Activated CD8-positive, alpha-beta memory T cell treated with anti-CD3 and anti-CD28 coated beads for 4 hours (primary cell): Measurements from ENCODE around the gene ZFYVE27.
A peak's percentile ranks its signal among the peaks of the same experiment; 100 is the strongest.

Experiments used
- DNase-seq, 2 donors: peaks; one replicate each; pipeline ENCODE4 v3.0.0-alpha.2; 2020; ENCODE audit warnings: low read depth in 2 of 2

Gene ZFYVE27

DNA sequence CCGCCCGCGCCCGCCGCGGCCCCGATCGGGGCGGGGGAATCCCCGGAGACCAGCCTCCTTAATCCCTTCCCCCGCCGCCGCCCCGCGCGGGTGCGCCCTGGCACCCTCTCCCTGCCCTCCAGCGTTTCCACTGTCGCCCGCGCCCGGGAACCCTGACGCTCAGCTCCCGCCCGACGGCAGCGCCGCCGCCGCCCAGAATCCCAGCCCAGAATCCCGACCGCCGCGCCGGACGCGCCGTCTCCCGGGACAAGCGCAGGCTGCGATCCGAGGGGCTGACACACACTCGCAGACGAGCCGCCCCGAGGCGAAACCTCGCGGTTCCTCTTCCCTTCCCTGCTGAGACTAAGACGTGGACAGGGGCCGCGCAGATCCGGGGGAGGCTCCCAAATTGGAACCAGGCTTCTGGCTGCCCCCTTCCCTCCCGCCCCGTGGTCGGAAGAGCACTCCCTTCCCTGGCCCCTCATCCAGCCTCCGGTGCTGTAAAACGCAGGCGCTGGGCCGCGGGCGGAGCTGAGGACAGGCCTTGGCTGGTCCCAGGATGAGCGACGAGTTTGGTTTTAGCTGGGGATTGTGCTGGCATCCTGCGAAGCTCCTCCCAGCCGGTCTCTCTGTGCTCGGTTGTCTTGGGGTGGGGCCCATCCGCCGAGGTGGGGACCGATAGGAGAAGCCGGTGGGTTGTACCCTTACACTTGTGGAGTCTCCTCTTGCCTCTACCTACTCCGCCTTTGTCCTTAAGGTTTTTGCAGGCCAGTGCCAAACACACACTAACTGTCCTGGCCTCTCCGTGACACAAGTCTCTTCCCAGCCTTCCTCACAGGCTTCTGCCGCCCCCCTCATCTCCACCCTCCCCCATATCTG is 22.3 kb upstream of the ZFYVE27 start:
- DNase-seq = no peak

DNA sequence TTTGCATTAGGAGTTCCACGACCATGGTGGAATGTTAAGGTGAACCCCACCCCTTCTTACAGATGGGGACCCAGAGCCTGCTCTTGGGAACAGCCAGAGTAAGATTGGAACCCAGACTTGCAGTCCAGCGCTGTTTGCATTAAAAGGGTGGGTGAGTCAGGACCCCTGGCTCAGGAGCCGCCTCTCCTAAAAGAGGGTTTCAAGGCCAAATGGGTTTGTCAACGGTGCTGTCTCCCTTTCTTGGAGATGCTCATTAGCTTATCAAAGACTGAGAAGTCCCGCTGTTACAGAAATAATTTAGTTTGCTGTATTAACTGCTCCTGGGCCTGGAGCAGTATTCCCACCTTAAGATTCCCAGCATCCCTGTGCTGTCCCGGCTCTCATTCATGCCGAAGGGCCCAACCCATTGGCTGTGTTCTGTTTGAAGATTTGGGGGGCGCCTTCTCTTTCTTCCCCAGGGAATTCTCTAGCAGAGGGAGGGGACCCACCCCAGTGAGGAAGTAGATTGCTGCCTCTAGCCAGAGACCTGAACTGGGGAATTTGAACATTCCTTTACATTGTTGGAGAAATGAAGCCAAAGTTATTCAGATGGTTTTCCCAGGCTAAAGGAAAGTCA is 21.6 kb upstream of the ZFYVE27 start:
- DNase-seq = no peak

DNA sequence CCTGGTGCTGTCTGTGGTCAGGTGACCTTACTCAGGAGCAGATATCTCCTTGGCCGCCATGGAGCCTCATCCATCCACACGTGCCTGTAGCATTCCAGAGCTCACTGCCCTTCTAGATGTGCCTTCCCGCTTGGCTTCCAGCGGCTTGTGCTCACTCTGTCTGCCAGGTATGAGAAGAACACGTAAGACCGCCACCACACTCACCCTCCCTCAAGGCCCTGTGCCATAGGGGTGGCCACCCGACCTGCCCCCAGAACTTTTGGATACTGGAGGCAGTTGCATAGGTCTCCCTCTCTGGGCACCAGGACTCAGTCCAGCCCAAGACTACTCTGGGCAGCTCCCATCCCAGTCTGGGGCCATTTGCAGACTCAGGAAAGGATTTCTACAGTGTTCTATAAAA is 19.3 kb upstream of the ZFYVE27 start:
- no peak for DNase-seq

DNA sequence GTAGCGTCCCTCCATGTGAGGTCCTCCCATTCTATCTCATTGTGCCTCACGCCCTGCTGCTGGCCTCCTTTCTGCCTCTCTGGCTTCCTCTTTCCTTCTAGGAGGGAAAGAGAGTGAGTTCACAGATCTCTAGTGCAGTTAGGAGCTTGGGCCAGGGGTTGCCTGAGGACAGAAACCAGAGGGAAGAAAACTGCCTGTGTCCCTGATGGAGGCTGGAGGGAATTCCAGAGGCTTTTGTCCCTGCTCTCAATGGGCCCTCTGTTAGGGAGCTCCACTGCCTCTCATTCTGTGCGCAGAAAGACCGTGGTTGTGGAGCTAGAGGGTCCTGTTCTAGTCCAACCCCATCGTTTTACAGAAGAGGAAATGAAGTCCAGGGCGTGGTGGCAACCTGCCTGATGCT is 18.8 kb upstream of the ZFYVE27 start:
- DNase-seq = no peak

DNA sequence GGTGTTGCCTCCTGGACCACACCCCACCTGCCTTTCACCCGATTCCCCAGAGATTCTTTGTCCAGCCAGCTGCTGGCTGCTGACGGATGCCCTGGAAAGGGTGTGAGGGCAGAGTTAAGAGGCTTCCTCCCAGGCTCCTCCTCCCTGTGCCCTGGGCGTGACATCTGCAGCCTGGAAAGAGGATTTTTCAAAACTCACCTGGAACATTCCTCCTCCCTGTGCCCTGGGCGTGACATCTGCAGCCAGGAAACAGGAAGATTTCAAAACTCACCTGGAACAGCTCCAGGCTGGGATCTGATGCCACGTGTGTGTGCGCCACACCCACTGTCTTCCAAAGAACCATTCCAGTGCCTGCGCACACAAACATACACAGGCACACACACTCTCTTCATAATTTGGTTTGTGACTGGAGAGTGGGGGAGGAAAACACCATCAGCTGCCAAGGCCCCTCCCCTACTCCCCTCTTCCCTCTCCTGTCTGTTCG is 18.2 kb upstream of the ZFYVE27 start:
- DNase-seq = no peak

DNA sequence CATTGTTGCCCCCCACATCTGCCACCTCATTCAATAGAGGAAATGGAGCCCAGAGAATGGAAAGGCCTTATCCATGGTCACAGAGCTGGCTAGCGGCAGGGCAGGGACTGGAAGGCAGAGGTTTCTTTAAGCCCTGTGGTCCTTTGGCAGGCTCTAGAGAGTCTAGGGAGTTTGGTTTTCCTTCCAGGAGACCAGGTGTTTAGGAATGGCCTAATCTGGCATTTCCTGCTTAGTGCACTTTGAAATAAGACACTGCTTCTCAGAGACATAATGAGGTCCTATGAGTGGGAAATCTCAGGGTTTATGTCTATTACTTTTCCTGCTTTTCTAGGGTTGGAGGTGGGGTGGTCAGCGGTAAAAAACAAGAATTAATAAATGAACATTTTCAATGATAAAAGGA is 17.3 kb upstream of the ZFYVE27 start:
- no peak for DNase-seq

DNA sequence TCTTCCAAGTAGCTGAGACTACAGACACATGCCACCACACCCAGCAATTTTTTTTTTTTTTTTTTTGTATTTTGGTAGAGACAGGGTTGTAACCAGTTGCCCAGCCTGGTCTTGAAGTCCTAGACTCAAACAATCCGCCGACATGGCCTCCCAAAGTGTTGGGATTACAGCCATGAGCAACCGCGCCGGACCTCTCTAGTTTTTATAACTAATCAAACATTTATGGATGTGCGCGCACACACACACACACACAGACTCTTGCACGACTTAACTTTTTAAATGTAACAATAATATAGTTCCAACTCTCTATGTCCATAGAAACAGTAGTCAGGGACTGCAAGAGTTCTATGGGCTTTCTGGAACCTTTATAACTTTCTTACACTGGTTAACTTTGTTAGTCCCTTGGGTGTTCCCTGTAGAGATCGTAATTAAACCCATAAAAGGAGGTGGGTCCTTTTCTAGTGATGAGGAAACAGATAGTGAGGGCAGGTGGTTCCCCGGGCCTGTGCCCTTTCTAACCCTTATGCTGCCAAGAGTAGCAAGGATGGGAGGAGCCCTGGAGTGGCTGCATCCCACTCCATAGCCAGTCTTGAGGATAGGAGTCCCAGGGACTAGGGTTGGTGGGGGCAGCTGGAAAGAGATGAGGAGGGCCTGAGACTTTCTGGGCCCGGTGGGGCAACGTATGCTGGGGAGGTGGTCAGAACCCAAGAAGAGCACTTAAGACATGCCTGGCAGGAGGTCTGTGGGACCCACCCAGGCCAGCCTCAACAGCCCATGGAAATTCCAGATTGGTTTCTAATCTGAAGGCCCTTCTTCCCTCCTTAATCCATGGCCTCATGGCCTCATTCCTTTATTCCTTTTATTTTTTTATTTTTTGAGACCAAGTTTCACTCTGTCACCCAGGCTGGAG is 14.8 kb upstream of the ZFYVE27 start:
- DNase-seq = no peak

DNA sequence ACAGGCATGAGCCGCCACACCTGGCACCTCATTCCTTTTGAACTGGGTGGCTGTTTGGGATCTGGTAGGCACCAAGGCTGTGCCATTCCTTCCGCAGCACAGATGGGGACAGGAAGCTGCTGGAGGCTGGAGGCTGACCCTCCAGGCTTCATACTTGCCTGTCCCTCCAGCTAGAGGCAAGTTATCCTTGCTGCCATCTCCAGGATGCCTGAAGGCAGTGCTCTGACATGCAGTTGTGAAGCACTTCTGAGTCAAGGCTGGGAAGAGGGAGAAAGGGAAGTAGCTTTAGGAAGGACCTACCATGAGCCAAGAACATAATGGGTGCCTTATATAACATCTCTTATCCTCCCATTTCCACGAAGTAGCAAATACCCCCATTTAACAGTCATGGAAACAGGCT is 13.9 kb upstream of the ZFYVE27 start:
- no peak for DNase-seq

DNA sequence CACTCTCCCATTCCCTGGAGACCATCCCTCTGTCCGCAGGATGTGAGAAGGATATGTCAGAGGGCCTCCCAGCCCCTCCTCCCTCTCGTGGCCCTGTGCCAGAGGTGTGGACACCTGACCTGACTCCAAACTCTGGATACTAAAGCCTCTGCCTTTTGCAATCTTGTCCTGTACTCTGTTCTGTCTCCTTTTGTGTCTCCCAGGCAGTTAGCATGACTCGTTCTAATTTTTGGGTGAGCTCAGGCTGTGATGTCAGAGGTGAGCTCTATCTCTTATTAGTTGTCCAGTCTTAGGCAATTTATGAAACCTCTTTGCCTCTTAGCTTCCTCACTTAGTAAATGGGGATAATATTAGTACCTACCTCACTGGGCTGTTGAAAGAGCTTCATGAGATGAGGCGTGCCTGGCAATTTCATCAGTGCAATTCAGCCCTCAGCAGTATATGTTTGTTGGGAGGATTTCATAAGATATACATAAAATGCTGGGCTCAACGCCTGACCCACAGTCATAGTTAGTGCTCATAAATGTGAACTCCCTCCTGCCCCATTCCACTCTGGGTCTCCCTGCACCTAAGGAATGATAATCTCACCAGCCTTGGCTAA is 12.5 kb upstream of the ZFYVE27 start:
- no peak for DNase-seq

DNA sequence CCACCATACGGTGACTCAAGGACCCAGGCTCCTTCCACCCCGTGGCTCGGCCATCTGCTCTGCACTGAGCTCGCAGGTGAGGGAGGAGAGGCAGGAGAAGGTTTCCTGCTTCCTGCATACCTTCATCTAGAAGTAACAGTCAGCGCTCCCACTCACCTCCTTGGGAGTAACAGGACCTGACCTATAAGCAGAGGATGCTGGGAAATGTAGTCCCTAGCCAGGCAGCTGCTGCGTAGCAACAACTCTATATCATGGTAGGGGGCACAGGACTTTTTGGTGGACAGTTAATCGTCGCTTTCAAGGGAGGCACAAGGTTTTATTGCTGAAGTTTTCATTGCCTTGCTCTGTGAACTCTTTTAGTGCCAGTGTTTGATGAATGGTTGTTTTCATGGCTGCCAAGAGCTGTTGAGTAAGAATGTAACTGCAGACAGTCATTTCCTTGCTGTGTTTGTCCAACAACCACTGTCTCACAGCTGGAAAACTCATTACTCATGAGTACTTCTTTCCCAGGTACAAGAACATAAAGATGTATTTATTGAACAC is 10.2 kb upstream of the ZFYVE27 start:
- no peak for DNase-seq

DNA sequence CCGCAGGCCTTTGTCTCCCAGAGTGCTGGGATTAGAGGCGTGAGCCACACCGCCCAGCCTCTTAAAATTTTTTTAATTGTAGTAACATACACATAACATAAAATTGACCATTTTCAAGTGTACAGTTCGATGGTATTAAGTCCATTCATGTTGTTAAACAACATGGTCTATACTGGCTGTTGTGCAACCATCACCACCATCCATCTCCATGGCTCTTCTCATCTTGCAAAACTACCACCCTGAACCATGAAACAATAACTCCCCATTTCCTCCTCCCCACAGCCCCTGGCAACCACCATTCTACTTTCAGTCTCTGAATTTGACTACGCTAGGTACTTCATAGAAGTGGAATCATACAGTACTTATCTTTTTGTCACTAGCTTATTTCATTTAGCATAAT is 7.9 kb upstream of the ZFYVE27 start:
- no peak for DNase-seq

DNA sequence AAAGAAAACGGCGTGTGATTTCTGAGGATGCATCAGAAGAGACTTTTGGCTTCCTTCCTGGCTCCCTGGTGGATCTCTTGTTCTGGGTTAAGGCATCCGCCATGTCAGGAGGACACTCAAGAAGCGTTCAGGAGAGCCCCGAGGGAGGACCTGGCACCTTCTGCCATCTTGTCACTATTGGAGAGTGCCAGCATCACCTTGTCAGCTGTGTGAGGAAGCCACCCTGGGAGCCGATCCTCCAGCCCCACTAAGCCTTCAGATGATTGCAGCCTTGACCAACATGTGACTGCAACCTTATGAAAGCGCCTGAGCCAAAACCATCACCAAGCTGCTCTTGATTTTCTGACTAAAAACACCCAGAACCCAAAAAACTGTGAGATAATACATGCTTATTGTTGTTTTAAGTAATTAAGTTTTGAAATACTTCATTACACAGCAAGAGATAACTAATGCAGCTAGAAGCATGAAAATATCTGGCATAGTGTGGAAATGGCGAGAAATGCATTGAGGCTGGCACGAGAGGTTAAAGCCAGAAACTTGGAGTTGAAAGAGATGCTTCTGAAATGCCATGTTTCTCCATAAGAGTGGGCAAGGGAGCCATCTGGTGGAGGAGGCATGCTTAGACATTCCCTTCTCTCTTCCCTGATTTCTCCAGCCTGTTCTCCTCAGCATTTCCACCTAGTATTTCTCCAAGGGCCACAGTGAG is 5.4 kb upstream of the ZFYVE27 start:
- peak in 1 of 2 donors; percentile 18 for DNase-seq

DNA sequence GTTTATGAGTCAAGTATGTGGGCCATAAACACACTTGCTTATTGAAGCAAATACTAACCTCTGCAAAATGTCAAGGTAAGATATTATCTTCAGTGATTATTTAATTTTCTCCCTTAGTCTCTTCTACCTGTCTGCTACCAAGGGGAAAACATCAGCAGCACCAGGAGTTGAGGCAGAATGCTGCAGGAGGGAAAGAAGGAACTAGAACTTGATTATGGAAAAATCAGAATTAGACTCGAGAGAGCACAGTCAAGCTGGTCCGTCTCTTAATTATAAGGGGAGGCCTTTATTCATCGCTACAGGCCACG is 4.9 kb upstream of the ZFYVE27 start:
- DNase-seq = no peak

DNA sequence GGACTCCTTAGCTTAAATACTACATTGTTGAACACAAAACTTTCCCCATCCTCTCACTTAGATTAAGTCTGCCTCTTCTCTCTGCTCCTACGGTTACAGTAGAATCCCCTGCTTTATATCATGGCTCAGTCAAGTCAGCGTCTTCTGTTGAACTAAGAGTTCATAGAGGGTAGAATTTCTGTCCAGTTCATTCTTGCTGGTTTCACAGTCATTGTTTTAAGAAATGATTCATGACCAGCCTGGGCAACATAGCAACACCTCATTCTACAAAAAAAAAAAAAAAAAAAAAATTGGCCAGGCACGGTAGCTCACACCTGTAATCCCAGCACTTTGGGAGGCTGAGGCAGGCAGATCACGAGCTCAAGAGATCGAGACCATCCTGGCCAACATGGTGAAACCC is 3.7 kb upstream of the ZFYVE27 start:
- no peak for DNase-seq

DNA sequence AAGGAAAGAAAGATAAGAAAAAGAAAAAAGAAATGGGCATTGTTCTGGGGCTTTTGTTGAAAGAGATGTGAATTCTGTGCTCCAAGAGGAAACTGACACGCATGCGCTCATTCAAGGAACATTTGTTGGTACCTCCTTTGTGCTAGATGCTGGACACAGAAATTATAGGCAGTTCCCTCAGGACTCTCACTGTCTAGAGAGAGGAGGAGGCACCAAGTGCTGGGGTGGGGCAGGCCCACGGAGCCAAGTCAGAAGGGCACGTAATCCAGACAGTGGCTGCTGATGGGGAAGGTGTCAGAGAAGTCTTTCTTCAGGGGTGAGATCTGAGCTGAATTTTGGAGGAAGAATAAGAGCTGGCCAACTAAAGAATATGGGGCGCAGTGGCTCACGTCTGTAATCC is 2.9 kb upstream of the ZFYVE27 start:
- no peak for DNase-seq

DNA sequence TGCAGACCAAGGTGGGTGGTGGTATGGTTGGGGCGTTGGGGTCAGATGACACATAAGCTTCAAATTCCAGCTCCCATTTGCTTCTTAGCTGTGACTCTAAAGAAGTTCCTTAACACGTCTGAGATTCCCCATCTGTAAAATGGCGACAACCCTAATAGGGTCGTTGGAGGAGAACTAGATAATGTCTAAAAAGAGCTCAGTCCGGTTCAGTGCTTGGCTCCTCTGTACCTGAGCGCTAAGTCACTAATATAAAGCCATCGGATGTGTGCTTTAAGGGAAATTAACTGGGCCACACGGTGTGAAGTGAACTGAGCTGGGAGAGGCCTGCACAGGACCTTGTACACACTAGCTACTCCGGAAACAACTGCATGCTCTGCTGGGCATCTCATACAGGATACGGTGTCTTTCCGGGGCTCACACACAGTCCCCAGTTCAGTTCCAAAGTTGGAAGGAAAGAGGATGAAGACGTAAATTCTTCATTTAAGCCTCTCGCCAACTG is 476 bp upstream of the ZFYVE27 start:
- DNase-seq = no peak

DNA sequence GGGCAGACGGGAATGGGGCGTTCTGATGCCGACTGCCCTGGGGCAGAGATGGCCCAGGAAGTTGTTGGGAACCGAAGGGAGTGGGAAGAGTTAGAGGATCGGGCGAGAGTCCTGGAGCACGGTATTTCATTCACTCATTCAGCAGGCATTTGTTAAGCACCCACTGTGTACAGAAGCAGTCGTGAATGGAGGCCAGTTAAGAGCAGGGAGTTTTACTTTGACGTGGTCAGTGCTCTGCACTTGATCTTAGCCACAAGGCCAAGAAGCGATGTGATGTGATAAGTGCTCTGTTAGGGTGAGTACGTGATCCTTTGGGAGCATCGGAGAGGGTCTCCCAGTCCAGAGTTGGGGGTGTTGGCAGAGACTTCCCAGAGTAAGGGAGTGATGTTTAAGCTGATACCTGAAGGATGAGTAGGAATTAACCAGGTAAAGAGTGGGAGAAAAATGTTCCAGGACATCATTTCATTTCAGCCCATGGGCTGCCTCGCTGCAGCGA is 890 bp downstream of the ZFYVE27 start:
- no peak for DNase-seq

DNA sequence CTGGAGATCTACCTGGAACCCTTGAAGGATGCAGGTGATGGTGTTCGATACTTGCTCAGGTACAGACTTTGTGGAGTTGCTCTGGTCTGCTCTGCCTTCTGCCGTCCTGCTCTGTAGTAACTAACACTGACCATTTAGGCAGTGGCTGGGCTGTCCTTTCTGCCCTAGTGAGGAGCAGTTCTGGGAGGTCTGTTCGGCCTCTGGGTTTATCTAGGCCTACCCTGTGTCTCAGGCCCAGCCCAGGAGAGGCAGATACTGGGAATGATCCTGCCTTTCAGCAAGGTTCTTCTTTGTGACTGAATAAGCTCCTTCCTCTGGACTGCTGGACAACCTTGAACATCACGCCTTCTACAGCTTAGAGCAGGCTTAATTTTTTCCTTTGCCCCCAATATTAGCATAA is 1.7 kb downstream of the ZFYVE27 start:
- no peak for DNase-seq

DNA sequence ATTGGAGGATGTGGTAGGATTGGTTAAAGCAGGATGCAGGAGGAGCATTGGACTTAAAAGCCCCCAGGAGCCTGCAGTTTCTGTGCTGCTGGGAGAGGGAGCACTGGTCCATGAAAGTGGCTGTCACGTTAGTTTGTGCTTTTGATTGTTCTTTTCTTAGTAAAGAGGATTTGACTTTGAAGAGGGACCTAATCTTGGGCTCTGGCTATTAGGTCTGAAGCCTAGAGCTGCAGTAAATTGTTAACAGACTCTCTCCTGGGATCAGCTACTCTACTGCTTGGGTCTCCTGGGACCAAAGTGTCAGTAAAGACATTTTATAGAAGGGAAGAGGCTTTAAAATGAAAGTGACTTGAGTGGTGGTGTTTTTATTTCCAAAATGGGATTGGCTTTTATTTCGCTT is 3.7 kb downstream of the ZFYVE27 start:
- DNase-seq = no peak

DNA sequence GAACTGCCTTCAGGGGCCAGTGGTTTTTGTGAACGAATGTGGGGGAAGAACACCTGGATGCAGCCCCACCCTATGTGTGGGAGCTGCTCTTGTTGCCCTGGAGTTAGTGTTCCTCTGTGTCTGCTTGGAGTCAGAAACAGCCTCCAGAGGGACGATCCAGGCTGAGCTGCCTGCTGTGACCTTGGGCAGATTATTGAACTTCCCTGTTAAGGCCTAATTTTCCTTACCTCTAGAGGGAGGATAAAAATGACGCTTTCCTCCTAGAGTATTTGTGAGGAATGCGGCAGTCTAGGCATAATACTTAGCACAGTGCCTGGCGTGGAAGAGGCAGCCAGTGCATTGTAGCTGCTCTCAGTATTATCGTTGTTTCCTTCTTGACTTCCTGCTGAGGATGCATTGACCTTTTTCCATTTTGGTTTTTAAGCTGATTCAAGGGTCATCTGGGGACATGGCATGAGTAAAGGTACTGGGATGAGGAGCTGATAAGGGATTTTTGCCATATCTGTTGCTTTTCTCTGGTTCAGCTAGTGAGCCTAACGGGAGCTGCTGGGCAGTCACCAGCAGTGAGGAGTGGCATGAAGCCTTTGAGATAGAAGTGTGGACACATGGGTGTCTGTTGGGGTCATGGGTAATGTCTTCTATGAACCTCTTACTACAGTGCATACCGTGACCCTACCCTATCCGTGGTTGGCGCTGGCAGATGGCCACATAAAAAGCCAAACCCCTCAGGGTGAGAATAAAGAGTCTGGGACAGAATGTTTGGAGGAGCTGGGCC is 6.4 kb downstream of the ZFYVE27 start:
- no peak for DNase-seq
